ENCODE measurements around the gene RERE. TPM values are rescaled to one million over a fixed set of nuclear protein-coding genes. Genes with fewer than 3 reads are reported as not detected.

The RERE gene
- total RNA-seq, 2 donors from 2014 or later = 96.0 to 105 TPM

DNA sequence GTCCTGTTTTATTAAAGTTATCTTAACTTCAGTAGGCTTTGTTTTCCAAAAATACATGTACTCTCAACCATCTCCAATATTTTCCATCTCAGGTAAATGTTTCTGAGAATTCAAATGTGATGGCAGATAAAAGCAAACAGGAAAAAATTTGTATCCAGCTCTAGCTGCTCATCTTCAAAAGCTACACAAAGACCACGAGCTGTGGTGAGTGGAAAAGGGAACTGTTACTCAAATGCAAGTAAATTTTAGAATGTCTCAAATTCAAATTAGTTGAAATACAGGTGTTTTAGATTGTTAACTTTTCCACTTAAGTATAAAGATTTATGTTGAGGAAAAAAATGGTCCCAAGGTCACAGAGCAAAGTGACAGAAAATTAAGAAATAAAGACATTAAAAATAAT is 283.5 kb downstream of the RERE start:
- no peak overlapping the region for H3K27ac ChIP-seq
- no peak overlapping the region for H3K9ac ChIP-seq (ENCODE audit: low read depth in 2 of 2, low read length in 2 of 2)
- intact Hi-C loops (cut with DNase I) = no loop called here

GRCh38 chr1:8533124-8533523 is 284.3 kb downstream of the RERE start:
- no peak for DNase-seq
- Histone ChIP-seq H3K9ac (ENCODE audit: low read depth in 2 of 2, low read length in 2 of 2) (no peak overlapping the region), H3K27me3 (no peaks in the 10 kb centered on the region), H3K27ac (no peak overlapping the region), H3K36me3 (no peaks in the 10 kb centered on the region), H3K4me3 (no peak overlapping the region), H3K4me1 (no peaks in the 10 kb centered on the region), H3K9me3 (no peaks in the 10 kb centered on the region)
- no peak for TF ChIP-seq CTCF (IDR thresholded peaks at IDR 0.05)
- intact Hi-C loops (cut with DNase I) = no loop called here

More for the DNA sequence above, 283.5 kb downstream of the RERE start:
- no peak for TF ChIP-seq CTCF (IDR thresholded peaks at IDR 0.05)
- DNase-seq = no peak
- Histone ChIP-seq H3K27me3 (no peaks in the 10 kb centered on the region), H3K36me3 (no peaks in the 10 kb centered on the region), H3K4me1 (no peaks in the 10 kb centered on the region), H3K4me3 (no peak overlapping the region), H3K9me3 (no peaks in the 10 kb centered on the region)

DNA sequence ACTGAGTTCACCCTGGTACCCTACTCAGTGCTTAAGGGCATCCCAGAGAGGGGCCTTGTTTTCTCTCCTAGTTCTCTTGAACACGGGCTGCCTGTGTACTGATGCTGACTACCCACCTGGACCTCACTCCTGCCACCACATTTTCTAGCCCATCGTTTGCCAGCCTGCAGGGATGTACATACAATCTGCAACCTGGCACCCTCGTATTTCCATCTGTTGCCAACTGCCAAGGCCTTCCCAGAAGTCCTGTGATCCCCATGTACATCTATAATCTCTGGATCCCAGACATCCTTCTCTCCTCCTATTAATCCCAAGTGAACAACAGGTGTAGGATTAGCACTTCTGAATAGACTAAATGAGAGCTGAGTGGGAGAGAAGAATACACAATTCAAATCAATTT is 287.5 kb downstream of the RERE start:
- intact Hi-C loops (cut with DNase I) = no loop called here
- TF ChIP-seq CTCF (IDR thresholded peaks at IDR 0.05) = no peak
- Histone ChIP-seq H3K27me3 (no peaks in the 10 kb centered on the region), H3K36me3 (no peaks in the 10 kb centered on the region), H3K4me1 (no peaks in the 10 kb centered on the region), H3K9me3 (no peaks in the 10 kb centered on the region), H3K27ac (no peak overlapping the region), H3K9ac (ENCODE audit: low read depth in 2 of 2, low read length in 2 of 2) (no peak overlapping the region), H3K4me3 (no peak overlapping the region)
- DNase-seq = no peak

DNA sequence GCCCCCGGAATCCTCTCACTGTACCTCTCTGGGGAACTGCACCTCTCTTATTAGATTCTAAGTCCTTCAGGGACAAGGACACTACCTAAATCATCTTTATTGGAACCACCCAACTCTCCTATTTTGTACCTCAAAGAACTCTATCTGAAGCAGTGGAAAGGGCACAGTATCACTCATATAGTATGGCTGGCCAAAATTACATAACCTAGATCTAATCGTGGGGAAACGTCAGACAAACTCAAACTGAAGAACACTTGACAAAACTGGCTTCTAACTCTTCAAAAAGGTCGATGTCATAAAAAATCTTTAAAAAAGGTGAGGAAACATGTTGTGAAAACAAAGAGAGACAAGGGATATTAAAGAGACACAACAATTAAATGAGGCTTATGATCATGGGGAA is 289.5 kb downstream of the RERE start:
- no peak for DNase-seq
- no peak for TF ChIP-seq CTCF (IDR thresholded peaks at IDR 0.05)
- no peaks in the 10 kb centered on the region for H3K36me3 ChIP-seq
- H3K27me3 ChIP-seq = no peaks in the 10 kb centered on the region
- no peak overlapping the region for H3K27ac ChIP-seq
- no peaks in the 10 kb centered on the region for H3K4me1 ChIP-seq
- H3K9ac ChIP-seq (ENCODE audit: low read depth in 2 of 2, low read length in 2 of 2) = no peak overlapping the region
- H3K4me3 ChIP-seq = no peak overlapping the region
- intact Hi-C loops (cut with DNase I) = no loop called here
- no peaks in the 10 kb centered on the region for H3K9me3 ChIP-seq

GRCh38 chr1:8525558-8526275 is 291.7 kb downstream of the RERE start:
- TF ChIP-seq CTCF (IDR thresholded peaks at IDR 0.05) = no peak
- Histone ChIP-seq H3K9me3 (no peaks in the 10 kb centered on the region), H3K4me3 (peak overlapping the region; percentile 28), H3K27ac (peak overlapping the region; percentile 66), H3K36me3 (no peaks in the 10 kb centered on the region), H3K9ac (ENCODE audit: low read depth in 2 of 2, low read length in 2 of 2) (peak overlapping the region; percentile 52 to 81), H3K27me3 (no peaks in the 10 kb centered on the region), H3K4me1 (no peaks in the 10 kb centered on the region)
- DNase-seq = peak; percentile 91
- intact Hi-C loops (cut with DNase I) = no loop called here
